Thoracic aorta (tissue), 2 donors: ENCODE measurements around the gene SMIM44. TPM values are rescaled to one million over a fixed set of nuclear protein-coding genes. Genes with fewer than 3 reads are reported as not detected.

ENCODE experiments used
- ATAC-seq: fragments of 150-250 bp; one replicate; pipeline ENCODE4 v1.8.0; 2017; ENCODE audit warnings: low read depth; ENCODE audit not compliant: insufficient number of reproducible peaks, low FRiP score
- DNase-seq: peaks from one replicate; pipeline ENCODE4 v3.0.0-alpha.2; 2020; ENCODE audit warnings: low spot score
- H3K27ac ChIP-seq, 2 donors: fragments of 200-600 bp; sonication (generic); 1 replicate in 1 of 2; 2 replicates in 1 of 2; pipeline ENCODE4 v1.5.1; 2016; ENCODE audit warnings: mild to moderate bottlenecking in 2 of 2, moderate library complexity in 2 of 2
- H3K27me3 ChIP-seq: fragments of 200-600 bp; sonication (generic); replicated peaks from 2 replicates; pipeline ENCODE4 v1.6.0; 2016; ENCODE audit warnings: mild to moderate bottlenecking; ENCODE audit not compliant: insufficient read depth
- H3K36me3 ChIP-seq: fragments of 200-600 bp; sonication (generic); one replicate; pipeline ENCODE4 v1.5.1; 2016
- H3K4me1 ChIP-seq, 2 donors: fragments of 200-600 bp; sonication (generic); 1 replicate in 1 of 2; 2 replicates in 1 of 2; pipeline versions ENCODE4 v1.5.1 to v1.6.0; 2016; ENCODE audit warnings: low read depth in 2 of 2, mild to moderate bottlenecking in 1 of 2; ENCODE audit not compliant: control insufficient read depth in 1 of 2
- H3K4me3 ChIP-seq: fragments of 200-600 bp; sonication (generic); 2 replicates; pipeline ENCODE4 v1.5.1; 2016; ENCODE audit warnings: mild to moderate bottlenecking
- H3K9me3 ChIP-seq: fragments of 200-600 bp; sonication (generic); 2 replicates; pipeline ENCODE4 v1.5.1; 2016
- total RNA-seq, 2 donors: library from RNA; depleted of rRNA; stranded (reverse); fragments of >200 nt; gene quantifications; one replicate each; pipeline versions ENCODE4 v1.1.0 to v1.2.3, GENCODE V29; 2016
- TF ChIP-seq, protein P1 (sequence below): fragments of 200-600 bp; sonication (generic); IDR thresholded peaks from one replicate; pipeline ENCODE4 v1.5.1; 2019; ENCODE audit warnings: antibody characterized with exemption

Gene SMIM44
- total RNA-seq, 2 donors from 2014 or later = not detected

DNA sequence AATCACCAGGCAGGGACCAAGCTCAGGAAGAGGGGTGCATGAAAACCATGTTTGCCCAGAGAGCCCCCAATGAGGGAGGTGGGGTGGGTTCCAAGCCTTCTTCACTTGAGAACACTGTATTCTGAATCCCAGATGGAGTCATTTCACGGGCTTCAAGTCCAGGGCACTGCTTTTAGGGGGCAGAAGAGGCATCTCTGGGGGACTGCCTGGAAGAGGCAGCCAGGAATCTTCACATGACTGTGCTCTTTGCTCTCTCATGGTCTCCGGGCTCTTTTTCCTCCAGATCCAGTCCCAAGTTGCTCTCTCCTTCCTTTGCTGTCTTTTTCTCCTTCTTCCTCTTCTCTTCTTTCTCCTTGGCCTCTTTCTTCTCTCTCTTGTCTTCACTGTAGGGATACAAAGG, 8.6 kb downstream of the SMIM44 start:
- TF ChIP-seq, protein P1, sequence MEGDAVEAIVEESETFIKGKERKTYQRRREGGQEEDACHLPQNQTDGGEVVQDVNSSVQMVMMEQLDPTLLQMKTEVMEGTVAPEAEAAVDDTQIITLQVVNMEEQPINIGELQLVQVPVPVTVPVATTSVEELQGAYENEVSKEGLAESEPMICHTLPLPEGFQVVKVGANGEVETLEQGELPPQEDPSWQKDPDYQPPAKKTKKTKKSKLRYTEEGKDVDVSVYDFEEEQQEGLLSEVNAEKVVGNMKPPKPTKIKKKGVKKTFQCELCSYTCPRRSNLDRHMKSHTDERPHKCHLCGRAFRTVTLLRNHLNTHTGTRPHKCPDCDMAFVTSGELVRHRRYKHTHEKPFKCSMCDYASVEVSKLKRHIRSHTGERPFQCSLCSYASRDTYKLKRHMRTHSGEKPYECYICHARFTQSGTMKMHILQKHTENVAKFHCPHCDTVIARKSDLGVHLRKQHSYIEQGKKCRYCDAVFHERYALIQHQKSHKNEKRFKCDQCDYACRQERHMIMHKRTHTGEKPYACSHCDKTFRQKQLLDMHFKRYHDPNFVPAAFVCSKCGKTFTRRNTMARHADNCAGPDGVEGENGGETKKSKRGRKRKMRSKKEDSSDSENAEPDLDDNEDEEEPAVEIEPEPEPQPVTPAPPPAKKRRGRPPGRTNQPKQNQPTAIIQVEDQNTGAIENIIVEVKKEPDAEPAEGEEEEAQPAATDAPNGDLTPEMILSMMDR = no peak
- no peak for ATAC-seq
- DNase-seq = no peak

DNA sequence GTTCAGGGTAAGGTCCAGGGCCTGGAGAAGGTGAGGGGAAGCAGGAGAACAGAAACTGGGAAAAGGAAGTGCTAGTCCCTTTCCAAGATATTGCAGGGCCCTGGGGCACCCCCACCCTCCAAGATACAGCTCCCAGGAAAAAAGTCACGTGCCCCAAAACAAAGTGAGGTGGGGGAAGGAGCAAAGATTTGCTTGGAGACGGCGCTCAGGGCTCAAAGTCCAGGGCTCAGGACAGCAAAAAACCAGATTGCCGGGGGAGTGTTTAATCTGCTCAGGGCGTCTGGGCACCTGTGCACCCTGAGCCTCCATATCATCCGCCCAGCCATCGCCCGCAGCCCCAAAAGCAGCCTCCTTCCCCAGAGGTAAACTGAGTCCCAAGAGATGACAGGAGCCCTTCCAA, 9.2 kb downstream of the SMIM44 start:
- Histone ChIP-seq H3K27me3 (no peaks in the 10 kb centered on the region), H3K4me1 (peaks cover 5 to 17% of the 10 kb centered on the region in 2 donors), H3K9me3 (no peaks in the 10 kb centered on the region), H3K27ac (no peak overlapping the region), H3K36me3 (no peaks in the 10 kb centered on the region), H3K4me3 (no peak overlapping the region)
- TF ChIP-seq, protein P1 = no peak
- ATAC-seq (no peak), DNase-seq (no peak)

More for the DNA sequence above, 8.6 kb downstream of the SMIM44 start:
- Histone ChIP-seq H3K9me3 (no peaks in the 10 kb centered on the region), H3K4me3 (no peak overlapping the region), H3K36me3 (no peaks in the 10 kb centered on the region), H3K27me3 (no peaks in the 10 kb centered on the region), H3K27ac (no peak overlapping the region), H3K4me1 (peaks cover 5 to 17% of the 10 kb centered on the region in 2 donors)

DNA sequence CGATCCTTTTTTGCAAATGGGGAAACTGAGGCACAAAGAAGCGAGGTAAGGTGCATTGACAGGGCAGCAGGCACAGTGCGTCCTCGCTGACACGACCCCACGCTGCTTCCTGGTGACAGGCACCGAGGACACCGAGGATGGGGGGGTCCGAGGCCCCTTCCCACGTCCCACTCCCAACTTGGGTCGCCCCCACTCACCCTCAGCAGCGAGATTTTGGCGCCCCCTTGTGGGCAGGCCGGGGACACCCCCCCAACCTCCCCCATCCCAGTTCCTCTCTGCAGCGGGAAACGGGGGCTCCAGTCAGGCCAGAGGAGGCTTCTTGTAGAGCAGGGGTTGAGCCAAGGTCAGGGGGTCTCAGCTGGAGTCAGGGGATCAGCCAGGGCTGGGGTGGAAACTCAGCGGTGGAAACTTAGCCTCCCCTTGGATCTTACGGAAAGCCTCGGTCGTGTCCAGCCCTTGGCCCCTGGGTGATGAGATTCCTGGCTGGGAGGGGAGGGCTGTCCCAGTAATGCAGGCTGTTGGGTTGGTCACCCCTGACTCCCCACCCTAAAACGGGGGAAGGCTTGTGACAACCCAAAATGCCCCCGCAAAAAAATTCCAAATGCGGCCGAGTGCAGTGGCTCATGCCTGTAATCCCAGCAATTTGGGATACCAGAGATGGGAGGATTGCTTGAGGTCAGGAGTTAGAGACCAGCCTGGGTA, 11.1 kb downstream of the SMIM44 start:
- H3K4me1 ChIP-seq = peaks cover 7 to 34% of the 10 kb centered on the region in 2 donors
- peak; percentile 25 for ATAC-seq
- no peak overlapping the region for H3K27ac ChIP-seq
- no peaks in the 10 kb centered on the region for H3K36me3 ChIP-seq
- no peaks in the 10 kb centered on the region for H3K27me3 ChIP-seq
- TF ChIP-seq, protein P1 = peak; percentile 95
- H3K9me3 ChIP-seq = no peaks in the 10 kb centered on the region
- peak overlapping the region; percentile 32 for H3K4me3 ChIP-seq
- no peak for DNase-seq

DNA sequence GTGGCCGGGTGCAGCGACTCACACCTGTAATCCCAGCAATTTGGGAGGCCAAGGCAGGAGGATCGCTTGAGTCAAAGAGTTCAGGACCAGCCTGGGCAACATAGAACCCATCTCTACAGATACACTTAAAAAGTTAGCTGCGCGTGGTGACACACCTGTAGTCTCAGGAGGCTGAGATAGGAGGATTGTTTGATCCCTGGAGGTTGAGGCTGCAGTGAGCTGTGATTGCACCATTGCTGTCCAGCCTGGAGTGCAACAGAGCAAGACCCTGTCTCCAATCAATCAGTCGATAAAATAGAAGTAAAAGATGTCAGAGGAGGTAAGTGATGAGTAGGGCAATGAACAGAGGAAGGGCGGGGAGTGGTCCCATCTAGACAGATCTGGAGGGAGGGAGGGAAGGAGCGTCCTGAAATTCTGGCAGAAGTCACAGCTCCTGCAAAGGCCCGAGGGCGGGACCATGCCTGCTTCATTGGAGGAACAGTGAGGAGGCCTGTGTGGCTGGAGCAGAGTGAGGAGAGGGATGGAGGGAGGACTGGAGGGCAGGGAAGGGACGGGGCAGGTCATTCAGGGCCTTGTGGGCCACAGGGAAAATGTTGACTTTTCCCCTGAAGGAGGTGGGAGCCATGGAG, 12.6 kb downstream of the SMIM44 start:
- Histone ChIP-seq H3K4me3 (no peak overlapping the region), H3K9me3 (no peaks in the 10 kb centered on the region), H3K27me3 (no peaks in the 10 kb centered on the region), H3K4me1 (peaks cover 15 to 49% of the 10 kb centered on the region in 2 donors), H3K36me3 (no peaks in the 10 kb centered on the region), H3K27ac (no peak overlapping the region)
- TF ChIP-seq, protein P1 = no peak
- no peak for ATAC-seq
- no peak for DNase-seq

DNA sequence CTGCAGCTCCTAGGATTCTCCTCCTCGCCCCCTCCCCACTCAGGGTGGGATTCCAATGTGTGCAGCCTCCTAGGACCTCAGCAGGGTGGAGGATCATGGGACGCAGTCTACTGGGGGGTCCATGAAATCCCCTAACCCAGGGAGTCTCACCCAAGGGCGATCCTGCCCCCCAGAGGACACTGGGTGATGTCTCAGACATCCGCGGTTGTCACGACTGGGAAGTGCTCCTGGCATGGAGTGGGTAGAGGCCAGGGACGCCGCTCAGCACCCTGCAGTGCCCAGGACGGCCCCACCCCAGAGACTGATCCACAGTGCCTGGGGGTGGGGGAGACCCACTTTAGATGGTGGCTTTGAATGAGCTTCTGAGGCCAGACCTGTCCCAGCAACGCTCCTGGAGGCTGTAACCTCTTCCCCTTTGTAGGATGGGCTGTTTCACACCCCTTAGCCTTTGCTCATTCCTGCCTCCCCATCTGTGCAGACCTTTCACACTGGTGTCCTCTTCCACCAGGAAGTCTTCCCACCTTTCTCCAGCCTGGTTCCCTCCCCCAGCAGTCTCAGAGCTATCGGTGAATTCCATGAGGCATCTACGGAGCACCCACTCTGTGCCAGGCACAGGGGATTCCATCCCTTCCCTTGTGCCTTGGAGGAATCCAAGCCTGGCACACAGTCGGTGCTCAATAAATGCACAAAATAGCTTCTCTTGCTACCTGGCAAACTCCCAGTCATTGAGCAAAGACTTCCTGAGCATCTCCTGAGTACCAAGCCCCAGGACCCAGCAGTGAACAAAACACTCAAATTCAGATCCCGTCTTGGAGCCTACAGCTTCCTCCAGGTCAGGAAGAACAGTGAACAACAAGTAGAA, 13.4 kb downstream of the SMIM44 start:
- H3K27me3 ChIP-seq = no peaks in the 10 kb centered on the region
- TF ChIP-seq, protein P1 = no peak
- H3K4me1 ChIP-seq = peaks cover 20 to 52% of the 10 kb centered on the region in 2 donors
- no peaks in the 10 kb centered on the region for H3K9me3 ChIP-seq
- H3K4me3 ChIP-seq = no peak overlapping the region
- DNase-seq (no peak), ATAC-seq (no peak)
- no peaks in the 10 kb centered on the region for H3K36me3 ChIP-seq
- H3K27ac ChIP-seq = no peak overlapping the region
